ENCODE data around the gene ARSK.

- TF ChIP-seq POLR2A (IDR thresholded peaks at IDR 0.05) (no peak), CTCF (IDR thresholded peaks at IDR 0.05) (no peak)
Observed at GRCh38 chr5:95631255-95631958, 76.5 kb downstream of the ARSK start.
